Breast epithelium (tissue), 4 donors: ENCODE measurements around the gene TRMT10B. TPM values are rescaled to one million over a fixed set of nuclear protein-coding genes. Genes with fewer than 3 reads are reported as not detected.

Source experiments
- DNase-seq, 2 donors: peaks; one replicate each; pipeline ENCODE4 v3.0.0-alpha.2; 2019; ENCODE audit warnings: low spot score in 2 of 2
- H3K27ac ChIP-seq, 2 donors: fragments of 200-600 bp; sonication (generic) in 1 of 2; one replicate each; pipeline ENCODE4 v1.5.1; 2016 to 2019; ENCODE audit warnings: mild to moderate bottlenecking in 1 of 2
- H3K27me3 ChIP-seq, 2 donors: fragments of 200-600 bp; sonication (generic) in 1 of 2; one replicate each; pipeline versions ENCODE4 v1.5.1 to v1.6.0; 2017 to 2019; ENCODE audit warnings: control low read depth in 1 of 2, mild to moderate bottlenecking in 1 of 2
- H3K36me3 ChIP-seq: fragments of 200-600 bp; one replicate; pipeline ENCODE4 v1.5.1; 2019
- H3K4me1 ChIP-seq, 2 donors: fragments of 200-600 bp; sonication (generic); one replicate each; pipeline ENCODE4 v1.5.1; 2016 to 2019; ENCODE audit warnings: control low read depth in 1 of 2
- H3K4me3 ChIP-seq, 3 donors: fragments of 200-600 bp; sonication (generic); 1 replicate in 2 of 3; 2 replicates in 1 of 3; pipeline ENCODE4 v1.5.1; 2016 to 2019; ENCODE audit warnings: mild to moderate bottlenecking in 3 of 3, moderate library complexity in 2 of 3
- H3K9me3 ChIP-seq, 2 donors: fragments of 200-600 bp; sonication (generic) in 1 of 2; one replicate each; pipeline ENCODE4 v1.5.1; 2016 to 2019; ENCODE audit warnings: control low read depth in 1 of 2
- POLR2A ChIP-seq: fragments of 450-650 bp; IDR thresholded peaks from one replicate; pipeline ENCODE4 v1.6.1; 2016; ENCODE audit warnings: antibody characterized with exemption, mild to moderate bottlenecking, moderate library complexity
- POLR2AphosphoS5 ChIP-seq, 3 donors: sonication (generic); formaldehyde crosslinking; IDR thresholded peaks; one replicate each; pipeline ENCODE4 v1.6.1; 2017; ENCODE audit warnings: antibody characterized with exemption in 3 of 3
- intact Hi-C: fragments of 100-400 bp; cut with DNase I; formaldehyde crosslinking; loops from one replicate; pipeline ENCODE4 v1.15.1; 2023; ENCODE audit warnings: low total_unique reads
- total RNA-seq, 3 donors: library from RNA; depleted of rRNA; stranded (reverse); fragments of >200 nt; gene quantifications; one replicate each; pipeline ENCODE4 v1.1.0, GENCODE V29; 2016
- TF ChIP-seq, protein P1 (sequence below), 3 donors: fragments of 450-650 bp; IDR thresholded peaks; one replicate each; pipeline ENCODE4 v1.5.1; 2016 to 2017; ENCODE audit warnings: antibody characterized with exemption in 3 of 3, mild to moderate bottlenecking in 3 of 3, moderate library complexity in 3 of 3

Gene TRMT10B
- total RNA-seq, 3 donors from 2014 or later = 6.7 to 12.1 (median 11.1) TPM

DNA sequence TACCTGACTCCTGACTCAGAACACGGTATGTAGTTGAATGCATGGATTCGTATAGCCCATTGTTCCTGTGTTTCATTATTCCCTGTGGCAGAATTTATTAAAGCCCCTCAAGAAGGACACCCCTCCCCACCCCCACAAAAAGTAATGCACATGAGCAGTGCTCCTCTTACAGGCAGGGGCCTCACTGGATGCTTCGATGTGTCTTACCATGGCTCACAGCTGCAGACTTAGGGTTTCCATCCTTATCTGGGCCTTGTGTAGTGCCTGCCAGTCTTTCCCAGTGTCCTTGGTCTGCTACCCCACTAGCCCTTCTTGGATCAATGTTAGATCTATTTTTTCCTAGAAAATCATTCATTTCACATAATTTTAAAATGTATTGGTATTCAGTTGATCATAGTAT is 16.4 kb downstream of the TRMT10B start:
- Histone ChIP-seq H3K27ac (no peak overlapping the region), H3K27me3 (no peaks in the 10 kb centered on the region), H3K4me1 (no peaks in the 10 kb centered on the region), H3K36me3 (no peaks in the 10 kb centered on the region), H3K9me3 (no peaks in the 10 kb centered on the region), H3K4me3 (no peak overlapping the region)
- DNase-seq = no peak
- TF ChIP-seq, protein P1, sequence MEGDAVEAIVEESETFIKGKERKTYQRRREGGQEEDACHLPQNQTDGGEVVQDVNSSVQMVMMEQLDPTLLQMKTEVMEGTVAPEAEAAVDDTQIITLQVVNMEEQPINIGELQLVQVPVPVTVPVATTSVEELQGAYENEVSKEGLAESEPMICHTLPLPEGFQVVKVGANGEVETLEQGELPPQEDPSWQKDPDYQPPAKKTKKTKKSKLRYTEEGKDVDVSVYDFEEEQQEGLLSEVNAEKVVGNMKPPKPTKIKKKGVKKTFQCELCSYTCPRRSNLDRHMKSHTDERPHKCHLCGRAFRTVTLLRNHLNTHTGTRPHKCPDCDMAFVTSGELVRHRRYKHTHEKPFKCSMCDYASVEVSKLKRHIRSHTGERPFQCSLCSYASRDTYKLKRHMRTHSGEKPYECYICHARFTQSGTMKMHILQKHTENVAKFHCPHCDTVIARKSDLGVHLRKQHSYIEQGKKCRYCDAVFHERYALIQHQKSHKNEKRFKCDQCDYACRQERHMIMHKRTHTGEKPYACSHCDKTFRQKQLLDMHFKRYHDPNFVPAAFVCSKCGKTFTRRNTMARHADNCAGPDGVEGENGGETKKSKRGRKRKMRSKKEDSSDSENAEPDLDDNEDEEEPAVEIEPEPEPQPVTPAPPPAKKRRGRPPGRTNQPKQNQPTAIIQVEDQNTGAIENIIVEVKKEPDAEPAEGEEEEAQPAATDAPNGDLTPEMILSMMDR (IDR thresholded peaks at IDR 0.05) = no peak
- TF ChIP-seq POLR2A = no peak
- no peak for TF ChIP-seq POLR2AphosphoS5 (IDR thresholded peaks at IDR 0.05)
- intact Hi-C loops = no loop called here

DNA sequence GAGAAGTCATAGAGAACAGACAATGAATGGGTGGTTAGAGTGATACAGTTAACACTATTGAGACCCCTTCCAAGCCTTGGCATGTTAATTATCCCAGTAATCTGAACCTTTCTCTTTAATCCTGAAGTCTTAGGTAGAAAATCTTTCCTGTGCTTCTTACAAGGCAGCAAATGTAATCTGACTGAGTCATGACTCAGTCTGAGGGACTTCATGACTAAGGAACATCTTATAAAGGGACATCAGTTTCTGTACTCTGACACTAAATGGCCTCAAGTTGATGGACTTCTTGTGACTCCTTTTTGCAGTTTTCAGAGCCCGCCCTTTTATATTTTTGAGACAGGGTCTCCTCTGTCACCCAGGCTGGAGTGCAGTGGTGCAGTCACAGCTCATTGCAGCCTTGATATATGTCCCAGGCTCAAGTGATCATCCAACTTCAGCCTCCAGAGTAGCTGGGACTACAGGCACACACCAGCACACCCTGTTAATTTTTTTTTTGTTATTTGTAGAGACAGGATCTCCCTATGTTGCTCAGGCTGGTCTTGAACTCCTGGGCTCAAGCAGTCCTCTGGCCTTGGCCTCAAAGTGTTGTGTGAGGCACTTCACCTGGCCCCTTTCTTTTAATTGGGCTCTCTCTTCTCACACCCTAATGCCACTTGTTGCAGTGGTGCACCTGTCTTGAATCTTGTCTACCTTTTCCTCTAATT is 21.8 kb downstream of the TRMT10B start:
- TF ChIP-seq POLR2AphosphoS5 (IDR thresholded peaks at IDR 0.05) (no peak), POLR2A (no peak)
- TF ChIP-seq, protein P1 (IDR thresholded peaks at IDR 0.05) = no peak
- Histone ChIP-seq H3K9me3 (no peaks in the 10 kb centered on the region), H3K27ac (no peak overlapping the region), H3K4me3 (no peak overlapping the region), H3K36me3 (peaks cover 4% of the 10 kb centered on the region), H3K4me1 (no peaks in the 10 kb centered on the region), H3K27me3 (no peaks in the 10 kb centered on the region)
- intact Hi-C loops = no loop called here
- DNase-seq = no peak

DNA sequence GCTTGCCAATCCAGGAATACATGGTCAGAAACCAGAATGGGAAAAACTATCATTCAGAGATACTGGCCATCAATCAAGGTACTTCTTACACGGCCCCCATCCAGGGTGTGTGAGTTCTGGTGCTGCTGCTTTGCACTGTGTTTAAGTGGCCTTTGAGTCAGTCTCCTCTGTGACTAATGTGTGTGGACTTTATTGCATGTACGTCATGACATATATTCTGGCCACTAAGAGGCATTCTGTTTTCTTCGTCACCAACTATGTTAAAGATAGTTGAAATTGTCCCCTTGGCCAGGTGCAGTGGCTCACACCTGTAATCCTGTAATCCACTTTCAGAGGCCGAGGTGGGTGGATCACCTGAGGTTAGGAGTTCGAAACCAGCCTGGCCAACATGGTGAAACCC is 22.7 kb downstream of the TRMT10B start:
- DNase-seq = no peak
- intact Hi-C loops = no loop called here
- H3K36me3 ChIP-seq = peaks cover 4% of the 10 kb centered on the region
- H3K9me3 ChIP-seq = no peaks in the 10 kb centered on the region
- H3K27ac ChIP-seq = no peak overlapping the region
- no peaks in the 10 kb centered on the region for H3K4me1 ChIP-seq
- TF ChIP-seq, protein P1 (IDR thresholded peaks at IDR 0.05) = no peak
- no peak for TF ChIP-seq POLR2AphosphoS5 (IDR thresholded peaks at IDR 0.05)
- no peak for TF ChIP-seq POLR2A
- no peak overlapping the region for H3K4me3 ChIP-seq
- H3K27me3 ChIP-seq = no peaks in the 10 kb centered on the region

DNA sequence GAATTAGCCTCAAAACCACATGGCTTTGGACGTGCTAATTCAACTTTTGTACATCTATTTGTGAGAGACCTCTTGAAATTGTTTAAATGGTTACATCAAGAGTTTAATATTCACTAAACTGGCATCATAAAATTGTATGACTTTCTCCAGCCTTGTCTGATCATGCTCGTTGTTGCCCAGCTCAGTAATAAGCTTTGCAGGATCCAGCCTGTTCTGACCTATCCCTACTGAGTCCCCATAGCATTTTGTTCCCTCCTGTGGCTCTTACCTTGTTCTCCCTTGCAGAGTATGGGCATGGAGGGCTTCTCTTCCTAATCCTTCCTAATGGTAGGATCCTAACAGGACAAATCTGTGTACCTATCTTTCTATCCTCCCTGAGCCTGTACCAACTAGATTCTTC is 24.9 kb downstream of the TRMT10B start:
- TF ChIP-seq POLR2A (no peak), POLR2AphosphoS5 (IDR thresholded peaks at IDR 0.05) (no peak)
- TF ChIP-seq, protein P1 (IDR thresholded peaks at IDR 0.05) = no peak
- Histone ChIP-seq H3K4me3 (no peak overlapping the region), H3K4me1 (peaks cover 0 to 2% of the 10 kb centered on the region in 2 donors), H3K27me3 (no peaks in the 10 kb centered on the region), H3K36me3 (peaks cover 4% of the 10 kb centered on the region), H3K27ac (no peak overlapping the region), H3K9me3 (no peaks in the 10 kb centered on the region)
- intact Hi-C loops = no loop called here
- DNase-seq = no peak

DNA sequence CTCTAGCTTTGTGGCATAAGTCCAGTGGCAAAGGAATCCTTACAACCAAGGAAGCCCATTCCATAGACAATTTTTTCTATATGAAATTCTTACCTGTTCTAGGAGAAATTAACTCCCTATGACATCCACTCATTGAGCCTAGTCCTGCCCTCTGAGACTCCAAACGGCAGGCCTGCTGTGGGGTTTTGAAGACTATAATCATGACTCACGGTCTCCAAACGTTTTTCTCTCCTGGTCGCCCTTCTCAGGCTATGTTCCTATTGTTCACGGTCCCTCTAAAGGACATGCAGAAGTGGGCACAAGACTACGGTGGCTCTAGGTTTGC is 30.6 kb downstream of the TRMT10B start:
- H3K4me3 ChIP-seq = peak overlapping the region; percentile 78 to 99 (median 98)
- H3K27ac ChIP-seq = peak overlapping the region; percentile 78 to 90
- peaks cover 0 to 3% of the 10 kb centered on the region in 2 donors for H3K27me3 ChIP-seq
- H3K9me3 ChIP-seq = no peaks in the 10 kb centered on the region
- peaks cover 0 to 13% of the 10 kb centered on the region in 2 donors for H3K4me1 ChIP-seq
- no peaks in the 10 kb centered on the region for H3K36me3 ChIP-seq
- intact Hi-C loops = loop anchor here (5.0 kb wide), 1 partner anchor 502 kb away; no protein-coding TSS in a partner anchor
- DNase-seq = no peak
- TF ChIP-seq, protein P1 (IDR thresholded peaks at IDR 0.05) = no peak
- TF ChIP-seq POLR2A (no peak), POLR2AphosphoS5 (IDR thresholded peaks at IDR 0.05) (no peak)
